ENCODE results near the gene IL17REL. TPM values are rescaled to one million over a fixed set of nuclear protein-coding genes. Genes with fewer than 3 reads are reported as not detected.

IL17REL gene
- total and polyA plus RNA-seq, 2 of the 13 experiments (the other 11 are each of a cell fraction or from before 2014, with no cell fraction given), result not detected

GRCh38 chr22:49946612-49947295, 65.8 kb downstream of the IL17REL start (continued):
- TF ChIP-seq ZNF609 (CRISPR knock-in tag; IDR thresholded peaks at IDR 0.05; ENCODE audit: borderline replicate concordance) (no peak), ZNF232 (CRISPR knock-in tag; IDR thresholded peaks at IDR 0.05; ENCODE audit: borderline replicate concordance) (peak; percentile 17; the same call in 1 of the 2 replicates), ZNF543 (CRISPR knock-in tag; IDR thresholded peaks at IDR 0.05) (0 out of 2 replicates have a peak, but pooled peaks have one; percentile 42), ZNF558 (CRISPR knock-in tag; IDR thresholded peaks at IDR 0.05; ENCODE audit: borderline replicate concordance) (no peak), RCOR2 (CRISPR knock-in tag; IDR thresholded peaks at IDR 0.05) (no peak), KDM2A (CRISPR knock-in tag; IDR thresholded peaks at IDR 0.05; ENCODE audit: borderline replicate concordance, low read depth) (no peak), CREM (IDR thresholded peaks at IDR 0.05) (no peak), CREM (CRISPR knock-in tag; IDR thresholded peaks at IDR 0.05) (no peak), RBAK (CRISPR knock-in tag; IDR thresholded peaks at IDR 0.05) (no peak), ZNF326 (CRISPR knock-in tag; IDR thresholded peaks at IDR 0.05; ENCODE audit: borderline replicate concordance) (no peak), DR1 (CRISPR knock-in tag; IDR thresholded peaks at IDR 0.05) (no peak), ZNF251 (CRISPR knock-in tag; IDR thresholded peaks at IDR 0.05) (no peak), CCAR2 (optimal IDR thresholded peaks at IDR 0.05; ENCODE audit: low read depth, low read length) (no peak), ZNF256 (CRISPR knock-in tag; conservative IDR thresholded peaks at IDR 0.05) (no peak), REPIN1 (CRISPR knock-in tag; IDR thresholded peaks at IDR 0.05; ENCODE audit: borderline replicate concordance, low read depth) (no peak), MED13 (CRISPR knock-in tag; IDR thresholded peaks at IDR 0.05) (no peak), MYC (CRISPR knock-in tag; IDR thresholded peaks at IDR 0.05; ENCODE audit: borderline replicate concordance) (peak; percentile 39; the same call in 1 of the 2 replicates), PCBP2 (optimal IDR thresholded peaks at IDR 0.05; ENCODE audit: low read depth, low read length, poor library complexity, severe bottlenecking) (no peak), SNAPC4 (CRISPR knock-in tag; IDR thresholded peaks at IDR 0.05) (no peak), ZNF10 (CRISPR knock-in tag; IDR thresholded peaks at IDR 0.05; ENCODE audit: borderline replicate concordance, low read depth) (no peak), ZNF749 (CRISPR knock-in tag; IDR thresholded peaks at IDR 0.05; ENCODE audit: borderline replicate concordance) (no peak)

Measured in HepG2 (cell line).